Measurements from ENCODE around the gene SRR.

SRR gene

DNA sequence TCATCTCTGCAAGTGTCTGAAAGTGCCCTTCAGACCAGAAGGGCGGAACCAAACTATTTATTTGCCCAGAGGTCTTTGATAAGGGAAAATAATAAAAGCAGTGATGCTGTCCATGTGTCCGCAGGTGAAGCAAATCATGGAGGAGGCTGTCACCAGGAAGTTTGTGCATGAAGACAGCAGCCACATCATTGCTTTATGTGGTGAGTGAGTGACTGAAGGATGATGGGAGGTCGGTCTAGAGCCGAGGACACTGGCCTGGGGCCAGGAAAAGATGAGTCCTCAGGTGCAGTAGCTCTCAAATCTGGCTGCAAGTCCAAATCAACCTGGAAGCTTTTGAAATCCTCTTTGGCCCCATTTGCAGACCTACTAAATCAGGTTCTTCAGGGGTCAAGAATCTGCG lies 39.7 kb downstream of the SRR start:
- no peak for DNase-seq (ENCODE audit: low spot score)

DNA sequence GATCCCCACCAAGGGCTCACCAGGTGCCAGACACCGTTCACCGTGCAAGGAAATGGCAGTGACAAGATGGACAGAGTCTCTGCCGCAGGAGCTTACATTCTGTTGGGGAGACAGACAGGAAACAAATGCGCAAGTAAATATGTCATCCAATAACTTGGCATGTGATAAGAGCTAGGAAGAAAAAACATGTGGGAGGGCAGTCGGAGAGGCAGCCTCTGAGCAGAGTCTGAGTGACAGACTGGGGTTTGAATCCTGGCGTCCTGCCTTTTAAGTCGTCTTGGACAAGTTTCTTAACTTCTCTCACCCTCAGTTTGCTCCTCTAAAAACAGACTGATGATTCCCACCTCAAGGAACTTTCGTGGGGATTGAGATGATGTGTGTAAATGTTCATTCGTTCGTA lies 40.8 kb downstream of the SRR start:
- no peak for DNase-seq (ENCODE audit: low spot score)

DNA sequence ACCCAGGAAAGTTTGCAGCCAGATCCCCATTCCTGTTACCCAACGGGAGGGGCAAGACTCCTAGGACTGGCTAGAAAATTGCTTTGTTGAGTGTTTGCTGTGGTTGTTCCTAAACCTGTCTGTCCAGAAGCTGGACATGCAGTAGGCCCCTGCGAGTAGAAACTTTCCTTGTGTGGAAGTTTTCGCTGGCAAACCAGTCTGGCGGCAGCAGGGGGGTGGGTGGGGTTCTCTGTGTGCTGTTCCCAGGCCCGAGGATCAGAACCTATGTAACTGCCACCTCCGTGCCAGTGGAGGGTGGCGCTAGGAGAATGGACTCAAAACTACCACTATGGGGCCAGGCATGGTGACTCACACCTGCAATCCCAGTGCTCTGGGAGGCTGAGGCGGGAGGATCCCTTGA lies 42.7 kb downstream of the SRR start:
- DNase-seq (ENCODE audit: low spot score): no peak

DNA sequence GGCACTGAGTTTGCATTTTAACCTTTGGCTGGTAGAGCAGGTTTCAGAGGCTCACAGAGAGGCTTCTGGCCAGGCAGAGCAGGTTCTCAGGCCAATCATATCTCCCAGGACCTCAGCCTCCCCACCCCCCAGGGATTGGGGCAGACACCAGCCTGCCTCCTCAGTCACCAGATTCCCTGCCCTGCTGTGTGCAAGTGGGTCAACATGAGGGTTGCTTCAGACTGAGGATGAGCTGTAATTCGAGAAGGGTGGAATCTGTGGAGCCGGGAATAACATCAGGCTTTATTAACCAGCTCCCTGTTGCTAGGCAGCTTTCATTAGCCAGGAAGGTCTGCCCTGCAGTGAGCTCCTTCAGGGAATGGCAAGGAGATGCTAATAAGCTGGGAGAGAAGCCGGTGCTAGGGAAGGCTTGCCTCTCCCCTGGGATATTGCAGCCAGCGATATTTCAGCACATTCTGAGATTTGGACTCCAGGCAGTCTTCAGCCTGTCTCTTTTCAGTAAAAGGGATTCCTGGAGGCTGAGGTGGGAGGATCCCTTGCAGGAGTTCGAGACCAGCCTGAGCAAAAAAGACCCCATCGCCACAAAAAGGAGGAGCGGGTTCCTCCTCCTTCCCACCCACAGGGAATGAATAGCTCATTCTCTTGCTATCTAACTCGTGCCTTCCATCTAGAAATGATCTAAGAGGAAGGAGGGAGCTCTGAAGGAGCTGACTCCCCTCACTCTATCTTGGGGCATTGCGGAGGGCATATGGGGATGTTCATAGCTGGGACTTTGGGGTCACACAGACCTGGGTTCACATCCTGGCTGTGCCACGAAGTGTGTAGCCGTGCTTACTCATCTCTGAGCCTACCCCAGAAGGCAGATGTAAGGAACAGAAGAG lies 44.3 kb downstream of the SRR start:
- no peak for DNase-seq (ENCODE audit: low spot score)

DNA sequence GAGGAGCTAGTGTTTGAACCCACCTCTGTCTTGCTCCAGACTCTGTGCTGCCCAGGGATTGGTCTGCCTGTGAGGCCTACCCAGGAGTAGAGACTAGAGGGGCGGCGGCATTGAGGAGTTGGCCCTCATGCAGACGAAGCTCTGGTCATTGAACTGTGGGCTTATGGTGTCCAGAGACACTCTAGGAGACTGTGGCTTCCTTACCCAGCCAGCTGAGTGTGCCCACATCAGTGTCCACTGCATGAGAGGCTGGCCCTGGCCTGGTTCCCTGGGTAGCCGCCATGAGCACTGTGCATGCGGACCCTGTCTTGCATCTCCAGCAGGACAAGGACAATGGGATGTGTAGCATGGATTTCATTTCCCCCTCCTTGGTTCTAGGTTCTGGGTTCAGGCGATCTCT lies 47.5 kb downstream of the SRR start:
- DNase-seq (ENCODE audit: low spot score): no peak

DNA sequence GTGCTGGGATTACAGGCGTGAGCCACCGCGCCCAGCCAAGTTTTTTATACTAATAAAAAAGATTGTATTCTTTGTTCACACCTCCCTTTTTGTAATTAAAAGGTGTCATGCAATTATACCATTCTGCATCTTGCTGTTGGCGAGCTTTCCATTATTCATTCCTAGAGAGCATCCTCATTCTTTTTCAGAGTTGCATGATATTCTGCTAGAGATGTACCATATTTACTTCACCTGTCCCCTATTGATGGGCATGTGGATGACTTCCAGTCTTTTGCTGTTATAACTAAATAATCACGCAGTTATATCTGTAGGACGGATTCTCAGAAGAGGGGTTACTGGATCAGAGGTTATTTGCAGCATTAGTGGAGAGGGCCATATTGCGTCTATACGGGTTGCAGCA lies 50.6 kb downstream of the SRR start:
- DNase-seq (ENCODE audit: low spot score): no peak

DNA sequence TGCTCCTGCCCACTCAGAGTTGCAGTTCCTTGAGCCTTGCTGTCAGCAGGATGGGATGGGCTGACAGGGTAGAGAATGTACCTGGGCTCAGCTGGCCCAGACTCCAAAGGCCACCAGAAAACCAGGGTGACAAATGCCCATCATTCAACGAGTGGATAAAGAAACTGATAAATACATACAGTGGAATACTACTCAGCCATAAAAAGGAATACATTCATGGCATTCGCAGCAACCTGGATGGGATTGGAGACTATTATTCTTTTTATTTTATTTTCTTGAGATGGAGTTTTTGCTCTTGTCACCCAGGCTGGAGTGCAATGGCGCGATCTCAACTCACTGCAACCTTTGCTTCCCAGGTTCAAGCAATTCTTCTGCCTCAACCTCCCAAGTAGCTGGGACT lies 53.5 kb downstream of the SRR start:
- no peak for DNase-seq (ENCODE audit: low spot score)

GRCh38 chr17:2357931-2358434 lies 54.2 kb downstream of the SRR start:
- no peak for DNase-seq (ENCODE audit: low spot score)

- DNase-seq (ENCODE audit: low spot score): no peak
These were observed 57.4 kb downstream of the SRR start for GRCh38 chr17:2361010-2361760.

DNA sequence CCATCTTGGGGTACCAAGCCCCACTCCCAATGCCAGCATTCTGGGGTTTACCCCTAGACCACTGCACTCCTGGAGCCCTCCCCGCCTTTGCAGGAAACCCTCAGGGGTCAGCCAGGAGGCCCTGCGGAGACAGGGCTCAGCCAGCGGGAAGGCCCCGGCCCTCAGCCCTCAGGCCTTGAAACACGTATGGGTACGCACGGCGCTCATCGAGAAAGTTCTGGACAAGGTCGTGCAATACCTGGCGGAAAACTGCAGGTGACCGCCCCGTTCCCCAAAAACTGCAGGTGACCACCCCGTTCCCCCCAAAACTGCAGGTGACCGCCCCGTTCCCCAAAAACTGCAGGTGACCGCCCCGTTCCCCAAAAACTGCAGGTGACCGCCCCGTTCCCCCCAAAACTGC lies 58.3 kb downstream of the SRR start:
- no peak for DNase-seq (ENCODE audit: low spot score)

GRCh38 chr17:2362416-2362815 lies 58.7 kb downstream of the SRR start:
- DNase-seq (ENCODE audit: low spot score): no peak

GRCh38 chr17:2362881-2363280 lies 59.1 kb downstream of the SRR start:
- no peak for DNase-seq (ENCODE audit: low spot score)

GRCh38 chr17:2363318-2363717 lies 59.6 kb downstream of the SRR start:
- no peak for DNase-seq (ENCODE audit: low spot score)

DNA sequence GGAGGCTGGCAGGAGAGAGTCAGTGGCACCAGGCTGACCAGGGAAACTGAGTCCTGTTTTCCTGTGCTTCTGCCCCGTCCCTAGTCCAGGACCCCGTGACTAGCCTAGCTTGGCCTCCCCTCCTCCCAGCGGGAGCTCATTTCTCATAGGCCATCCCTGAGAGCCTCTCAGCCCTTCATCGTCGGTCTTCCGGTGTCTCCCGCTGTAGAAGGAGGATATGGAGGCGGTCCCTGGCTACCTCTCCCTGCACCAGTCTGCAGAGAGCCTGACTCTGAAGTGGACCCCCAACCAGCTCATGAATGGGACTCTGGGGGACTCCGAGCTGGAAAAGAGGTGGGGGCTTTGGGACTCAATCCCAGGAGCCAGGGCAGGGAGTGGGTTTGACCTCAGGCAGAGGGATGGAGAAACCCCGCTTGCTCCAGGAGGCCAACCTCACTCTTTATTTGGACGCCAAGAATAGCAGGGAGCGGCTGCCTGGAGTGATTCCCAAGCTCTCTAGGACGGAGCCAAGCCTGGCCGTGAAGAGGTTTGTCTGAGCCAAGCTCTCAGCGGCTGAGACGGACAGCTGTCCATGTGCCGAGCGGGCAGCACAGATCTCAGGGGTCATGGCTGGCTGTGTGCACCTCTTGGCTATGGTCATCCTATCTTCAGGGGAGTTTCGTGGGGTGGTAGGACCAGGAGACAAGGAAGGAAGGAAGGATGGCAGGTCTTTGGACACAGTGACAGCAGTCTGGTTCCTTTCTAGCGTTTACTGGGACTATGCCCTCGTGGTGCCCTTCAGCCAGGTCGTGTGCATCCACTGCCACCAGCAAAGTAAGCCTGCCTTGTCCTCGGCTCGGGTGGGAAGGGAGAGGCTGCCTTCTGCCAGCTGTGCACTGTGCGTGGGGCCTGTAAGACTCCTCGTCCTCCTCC lies 60.4 kb downstream of the SRR start:
- DNase-seq (ENCODE audit: low spot score): no peak

DNA sequence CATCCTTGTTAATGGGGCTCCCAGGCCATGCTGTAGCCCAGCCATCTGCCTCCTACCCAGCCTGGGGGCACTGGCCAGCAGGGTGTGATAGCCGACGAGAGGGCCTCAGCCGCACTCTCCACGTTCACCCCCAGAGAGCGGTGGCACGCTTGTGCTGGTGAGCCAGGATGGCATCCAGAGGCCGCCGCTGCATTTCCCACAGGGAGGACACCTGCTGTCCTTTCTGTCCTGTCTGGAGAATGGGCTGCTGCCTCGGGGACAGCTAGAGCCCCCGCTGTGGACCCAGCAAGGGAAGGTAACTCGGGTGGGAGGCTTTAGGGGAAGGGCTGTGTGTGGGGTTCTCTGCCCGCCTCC lies 61.0 kb downstream of the SRR start:
- no peak for DNase-seq (ENCODE audit: low spot score)

DNA sequence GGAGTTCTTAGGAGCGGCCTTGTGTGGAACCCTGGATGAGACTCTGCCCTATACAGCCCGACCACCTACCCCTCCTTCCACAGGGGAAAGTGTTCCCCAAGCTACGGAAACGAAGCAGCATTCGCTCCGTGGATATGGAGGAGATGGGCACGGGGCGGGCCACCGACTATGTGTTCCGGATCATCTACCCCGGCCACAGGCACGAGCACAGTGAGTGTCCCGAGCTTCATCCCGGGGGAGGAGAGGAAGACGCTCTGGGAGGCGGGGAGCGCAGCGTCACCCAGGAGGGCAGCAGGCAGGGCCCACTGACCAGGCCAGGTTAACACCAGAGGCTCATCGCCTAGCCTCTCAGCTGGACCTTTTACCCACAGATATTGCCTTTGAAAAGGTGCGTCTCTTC lies 61.4 kb downstream of the SRR start:
- DNase-seq (ENCODE audit: low spot score): no peak

GRCh38 chr17:2366747-2367494 lies 63.2 kb downstream of the SRR start:
- no peak for DNase-seq (ENCODE audit: low spot score)

DNA sequence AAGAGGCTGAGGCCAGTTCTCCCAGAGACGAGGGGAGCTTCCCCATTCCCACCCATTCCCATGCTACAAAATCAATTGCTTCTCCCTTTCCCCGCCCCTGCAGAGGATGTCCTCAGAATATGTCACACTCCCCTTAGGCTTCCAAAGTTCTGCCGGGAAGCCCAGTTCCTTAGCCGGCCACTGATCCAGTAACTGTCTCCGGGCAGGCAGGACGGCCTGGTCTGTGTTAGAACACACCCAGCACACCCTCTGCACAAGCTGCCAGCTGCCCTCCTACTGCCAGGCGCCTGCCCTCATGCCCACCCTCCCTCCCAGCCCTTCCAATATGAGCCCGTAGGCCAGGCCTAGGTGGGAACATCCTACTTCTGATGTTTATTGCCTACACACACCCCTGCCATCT lies 64.6 kb downstream of the SRR start:
- no peak for DNase-seq (ENCODE audit: low spot score)

DNA sequence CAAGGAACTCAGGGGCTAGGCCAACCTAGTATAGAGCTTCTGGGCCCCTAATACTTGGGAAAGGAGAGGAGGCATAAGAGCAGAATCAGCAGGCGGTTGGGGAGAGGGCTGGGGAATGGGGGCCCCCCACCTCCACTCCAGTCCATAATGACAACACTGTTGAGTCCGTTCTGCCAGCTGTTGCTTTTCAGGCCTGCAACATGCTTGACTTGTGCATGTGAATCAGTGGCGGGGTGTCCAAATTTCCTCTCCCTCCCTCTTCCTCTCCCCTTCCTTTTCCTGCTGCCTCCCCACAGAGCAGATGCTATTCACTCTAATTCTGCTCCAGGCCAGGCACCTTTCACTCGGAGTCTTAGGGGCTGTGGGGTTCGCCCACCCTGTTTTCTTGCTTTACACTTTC lies 65.3 kb downstream of the SRR start:
- DNase-seq (ENCODE audit: low spot score): no peak

DNA sequence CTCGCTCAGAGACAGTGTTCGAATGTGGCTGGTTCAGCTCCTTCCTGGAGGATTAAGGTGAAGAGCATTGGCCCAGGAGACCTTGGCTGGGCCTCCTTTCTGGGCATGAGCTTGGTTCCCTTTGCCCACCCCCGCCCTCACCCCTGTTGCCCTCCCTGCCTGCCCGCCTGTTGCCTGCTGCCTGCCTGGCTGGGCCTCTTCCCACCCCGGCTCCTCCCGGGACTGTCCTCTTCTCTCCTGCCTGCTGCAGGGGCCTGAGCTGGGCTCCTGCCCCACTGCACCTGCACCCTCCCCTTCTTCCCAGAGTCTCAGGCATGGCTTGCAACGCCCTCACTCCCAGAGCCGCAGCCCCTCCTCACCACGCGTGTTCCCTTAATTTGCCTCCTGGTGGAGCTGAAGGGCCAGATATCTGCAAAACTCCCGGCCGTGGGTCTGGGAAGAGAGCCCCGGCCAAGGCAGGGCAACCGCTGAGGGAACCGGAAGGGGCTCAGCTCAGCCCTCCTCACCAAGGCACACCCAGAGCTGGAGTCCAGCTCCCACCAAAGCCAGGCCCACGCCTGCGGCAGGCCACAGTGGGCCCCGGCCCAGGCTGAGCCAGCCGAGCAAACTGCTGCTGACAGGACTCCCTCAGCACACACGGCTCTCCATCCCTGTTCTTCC lies 65.9 kb downstream of the SRR start:
- DNase-seq (ENCODE audit: low spot score): no peak

DNA sequence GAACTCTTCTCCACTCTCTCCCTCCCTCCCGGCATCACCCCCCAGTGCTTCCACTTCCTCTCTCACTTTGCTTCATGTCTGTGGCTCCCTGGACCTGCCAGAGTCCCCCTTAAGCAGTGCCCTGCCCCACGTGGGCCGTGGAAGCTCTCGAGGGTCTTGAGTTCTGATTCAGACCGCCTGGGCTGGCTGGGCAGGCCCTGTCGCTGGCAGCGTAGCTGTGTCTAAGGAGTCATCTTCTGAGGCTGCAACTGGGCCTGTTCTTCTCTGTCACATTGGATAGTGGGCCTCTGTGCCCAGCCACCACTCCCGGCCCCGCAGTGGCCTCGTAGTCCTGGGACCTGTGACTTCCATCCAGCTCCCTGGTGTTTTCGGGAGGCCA lies 66.5 kb downstream of the SRR start:
- no peak for DNase-seq (ENCODE audit: low spot score)

Data from left forelimb (tissue), 1 donor.